ENCODE data around the gene CACNG7.

- no peak for TF ChIP-seq CTCF (conservative IDR thresholded peaks at IDR 0.05; ENCODE audit: low read depth, low read length)
- no peak for TF ChIP-seq EZH2 (IDR thresholded peaks at IDR 0.05; ENCODE audit: borderline replicate concordance, low read depth, low read length, poor library complexity, severe bottlenecking)
These were observed 84.4 kb downstream of the CACNG7 start for GRCh38 chr19:53993448-53993847.
